Activated T-helper 1 cell treated with Interleukin-2 at 50 U/mL for 16 hours (primary cell): ENCODE results near the gene IL25.

ENCODE experiments used
- DNase-seq: peaks from one replicate; pipeline ENCODE4 v3.0.0-alpha.2; 2020; ENCODE audit warnings: low read depth

Gene IL25

GRCh38 chr14:23353433-23353780 lies 19.2 kb upstream of the IL25 start:
- no peak for DNase-seq

GRCh38 chr14:23354990-23355389 lies 17.6 kb upstream of the IL25 start:
- no peak for DNase-seq

- DNase-seq: no peak
Observed at GRCh38 chr14:23355871-23356435, 16.7 kb upstream of the IL25 start.

GRCh38 chr14:23356662-23357061 lies 15.9 kb upstream of the IL25 start:
- DNase-seq: no peak

GRCh38 chr14:23357261-23357660 lies 15.3 kb upstream of the IL25 start:
- no peak for DNase-seq

- DNase-seq: no peak
Observed at GRCh38 chr14:23358042-23358441, 14.6 kb upstream of the IL25 start.

GRCh38 chr14:23358553-23359166 lies 13.9 kb upstream of the IL25 start:
- no peak for DNase-seq

- DNase-seq: no peak
Observed at GRCh38 chr14:23359167-23359626, 13.4 kb upstream of the IL25 start.

GRCh38 chr14:23359722-23360447 lies 12.7 kb upstream of the IL25 start:
- no peak for DNase-seq

GRCh38 chr14:23360496-23360895 lies 12.1 kb upstream of the IL25 start:
- no peak for DNase-seq

- DNase-seq: no peak
Observed at GRCh38 chr14:23361320-23361719, 11.3 kb upstream of the IL25 start.

GRCh38 chr14:23361763-23362162 lies 10.8 kb upstream of the IL25 start:
- DNase-seq: no peak

- DNase-seq: no peak
Observed at GRCh38 chr14:23362200-23362599, 10.4 kb upstream of the IL25 start.

- no peak for DNase-seq
Observed at GRCh38 chr14:23364164-23365035, 8.2 kb upstream of the IL25 start.

GRCh38 chr14:23365036-23365731 lies 7.4 kb upstream of the IL25 start, which contains the start of gene EFS:
EFS (minus strand) TSS chr14:23365172; CDS start chr14:23365025, 147 bp downstream.
- DNase-seq: no peak

- DNase-seq: no peak
Observed at GRCh38 chr14:23365732-23366425, 6.7 kb upstream of the IL25 start.

- no peak for DNase-seq
Observed at GRCh38 chr14:23366426-23366921, 6.1 kb upstream of the IL25 start.

GRCh38 chr14:23370221-23370620 lies 2.4 kb upstream of the IL25 start:
- DNase-seq: no peak

- DNase-seq: no peak
Observed at GRCh38 chr14:23371865-23372264, 744 bp upstream of the IL25 start.

GRCh38 chr14:23373041-23373440 lies 432 bp downstream of the IL25 start:
- DNase-seq: no peak
